GM20000 (cell line): ENCODE data around the gene HOXA2.

Experiments used
- DNase-seq: peaks from one replicate; pipeline ENCODE4 v3.0.0; 2012; ENCODE audit warnings: low spot score
- TF ChIP-seq, protein P1 (sequence below): IDR thresholded peaks from 2 replicates; pipeline ENCODE4 v1.5.1; 2012; ENCODE audit warnings: mild to moderate bottlenecking, control low read depth; ENCODE audit errors: extremely low read depth, missing control alignments

Gene HOXA2

DNA sequence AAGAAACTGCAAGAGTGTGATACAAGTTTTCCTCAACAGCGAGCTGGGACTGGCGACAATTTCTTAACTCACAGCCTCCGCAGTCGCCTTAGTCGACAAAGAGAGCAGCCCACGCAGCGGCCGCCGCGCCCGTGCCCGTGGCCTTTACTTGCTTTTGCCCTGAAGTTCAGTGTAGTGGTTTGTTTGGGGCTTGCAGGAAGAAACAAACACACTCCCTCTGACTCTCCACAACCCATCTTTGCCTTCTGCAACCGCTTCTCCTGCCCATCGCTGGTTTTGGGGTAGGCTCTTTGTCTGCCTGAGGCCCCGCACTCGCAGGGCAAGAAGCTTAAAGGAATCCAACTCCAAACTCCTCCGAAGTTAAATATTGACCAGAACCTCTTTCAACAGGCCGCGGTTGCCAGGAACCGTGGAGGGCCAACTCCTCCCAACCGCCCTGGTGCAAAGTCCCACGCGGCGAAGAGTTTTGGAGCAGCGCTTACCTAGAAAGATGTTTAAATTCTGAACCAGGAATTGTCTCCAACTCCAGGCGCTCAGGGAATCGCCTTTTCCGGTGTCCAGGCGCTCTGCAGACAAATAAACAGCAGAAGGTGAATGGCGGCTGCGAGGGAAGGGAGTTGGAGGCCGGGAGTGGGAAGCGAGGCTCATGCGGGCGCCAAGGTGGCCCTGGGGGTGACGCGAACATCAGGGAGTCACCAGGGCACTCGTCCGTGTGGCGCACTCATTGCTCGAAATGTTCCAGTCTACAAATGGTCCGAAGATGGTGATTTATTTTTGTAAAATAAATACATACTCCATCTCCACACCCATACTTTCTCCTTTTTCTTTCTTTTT lies 19.8 kb upstream of the HOXA2 start:
- DNase-seq: no peak
- TF ChIP-seq, protein P1, sequence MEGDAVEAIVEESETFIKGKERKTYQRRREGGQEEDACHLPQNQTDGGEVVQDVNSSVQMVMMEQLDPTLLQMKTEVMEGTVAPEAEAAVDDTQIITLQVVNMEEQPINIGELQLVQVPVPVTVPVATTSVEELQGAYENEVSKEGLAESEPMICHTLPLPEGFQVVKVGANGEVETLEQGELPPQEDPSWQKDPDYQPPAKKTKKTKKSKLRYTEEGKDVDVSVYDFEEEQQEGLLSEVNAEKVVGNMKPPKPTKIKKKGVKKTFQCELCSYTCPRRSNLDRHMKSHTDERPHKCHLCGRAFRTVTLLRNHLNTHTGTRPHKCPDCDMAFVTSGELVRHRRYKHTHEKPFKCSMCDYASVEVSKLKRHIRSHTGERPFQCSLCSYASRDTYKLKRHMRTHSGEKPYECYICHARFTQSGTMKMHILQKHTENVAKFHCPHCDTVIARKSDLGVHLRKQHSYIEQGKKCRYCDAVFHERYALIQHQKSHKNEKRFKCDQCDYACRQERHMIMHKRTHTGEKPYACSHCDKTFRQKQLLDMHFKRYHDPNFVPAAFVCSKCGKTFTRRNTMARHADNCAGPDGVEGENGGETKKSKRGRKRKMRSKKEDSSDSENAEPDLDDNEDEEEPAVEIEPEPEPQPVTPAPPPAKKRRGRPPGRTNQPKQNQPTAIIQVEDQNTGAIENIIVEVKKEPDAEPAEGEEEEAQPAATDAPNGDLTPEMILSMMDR: no peak

- no peak for DNase-seq
- TF ChIP-seq, protein P1: no peak
These were observed 19.2 kb upstream of the HOXA2 start for GRCh38 chr7:27121684-27122076.

DNA sequence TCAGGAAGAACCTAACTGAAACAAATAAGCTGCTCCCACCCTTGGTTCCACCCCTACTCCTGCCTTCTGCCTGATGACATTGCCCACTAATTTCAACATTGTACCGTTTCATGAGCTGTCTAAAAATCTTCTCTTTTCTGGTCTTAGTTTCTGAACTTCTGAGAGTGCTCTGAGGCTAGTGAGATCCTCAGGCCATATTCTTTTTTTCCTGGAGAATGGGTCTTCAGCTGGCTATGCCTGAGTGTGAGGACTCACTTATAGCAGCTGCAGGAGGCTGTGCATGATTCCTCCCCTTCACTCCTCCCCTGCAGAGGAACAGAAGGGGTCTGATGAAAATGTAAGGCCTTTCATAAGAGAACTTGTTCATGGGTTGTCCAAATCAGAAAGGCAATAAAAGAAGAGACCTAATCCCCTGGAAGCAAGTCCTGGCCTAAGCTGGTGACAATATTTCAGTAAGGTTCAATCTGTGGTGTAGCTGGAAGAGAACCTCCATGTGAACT lies 17.0 kb upstream of the HOXA2 start:
- DNase-seq: no peak
- TF ChIP-seq, protein P1: no peak

- DNase-seq: no peak
- TF ChIP-seq, protein P1: no peak
These were observed 16.1 kb upstream of the HOXA2 start for GRCh38 chr7:27118580-27118979.

DNA sequence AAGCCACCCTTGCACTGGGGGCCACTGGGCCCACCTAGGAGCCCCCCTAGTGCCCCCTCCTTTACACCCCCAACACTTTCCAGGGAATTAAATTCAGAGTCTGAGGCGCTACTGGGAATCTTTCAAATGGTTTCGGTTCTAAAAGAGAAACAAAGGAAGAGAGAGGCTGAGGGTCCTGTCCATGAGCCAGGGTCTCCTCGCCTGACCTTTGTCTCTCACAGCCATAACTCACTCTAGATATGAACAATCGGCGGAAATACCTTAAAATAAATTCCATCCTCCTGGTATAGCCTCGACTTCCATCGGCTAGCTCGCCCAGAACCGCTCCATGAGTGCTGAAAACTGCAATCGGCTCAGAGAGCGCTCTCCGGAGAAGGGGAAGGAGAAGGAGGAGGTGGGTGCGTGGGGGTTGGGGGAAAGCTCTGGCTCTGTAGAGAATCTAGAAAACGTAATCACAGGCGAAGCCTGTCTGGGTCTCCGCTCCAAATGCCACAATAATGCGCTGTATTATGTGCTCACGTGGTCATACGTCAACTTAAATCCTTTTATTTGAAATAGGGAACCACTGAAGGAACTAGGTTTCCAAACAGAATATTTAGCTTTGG lies 15.5 kb upstream of the HOXA2 start:
- no peak for DNase-seq
- TF ChIP-seq, protein P1: no peak

DNA sequence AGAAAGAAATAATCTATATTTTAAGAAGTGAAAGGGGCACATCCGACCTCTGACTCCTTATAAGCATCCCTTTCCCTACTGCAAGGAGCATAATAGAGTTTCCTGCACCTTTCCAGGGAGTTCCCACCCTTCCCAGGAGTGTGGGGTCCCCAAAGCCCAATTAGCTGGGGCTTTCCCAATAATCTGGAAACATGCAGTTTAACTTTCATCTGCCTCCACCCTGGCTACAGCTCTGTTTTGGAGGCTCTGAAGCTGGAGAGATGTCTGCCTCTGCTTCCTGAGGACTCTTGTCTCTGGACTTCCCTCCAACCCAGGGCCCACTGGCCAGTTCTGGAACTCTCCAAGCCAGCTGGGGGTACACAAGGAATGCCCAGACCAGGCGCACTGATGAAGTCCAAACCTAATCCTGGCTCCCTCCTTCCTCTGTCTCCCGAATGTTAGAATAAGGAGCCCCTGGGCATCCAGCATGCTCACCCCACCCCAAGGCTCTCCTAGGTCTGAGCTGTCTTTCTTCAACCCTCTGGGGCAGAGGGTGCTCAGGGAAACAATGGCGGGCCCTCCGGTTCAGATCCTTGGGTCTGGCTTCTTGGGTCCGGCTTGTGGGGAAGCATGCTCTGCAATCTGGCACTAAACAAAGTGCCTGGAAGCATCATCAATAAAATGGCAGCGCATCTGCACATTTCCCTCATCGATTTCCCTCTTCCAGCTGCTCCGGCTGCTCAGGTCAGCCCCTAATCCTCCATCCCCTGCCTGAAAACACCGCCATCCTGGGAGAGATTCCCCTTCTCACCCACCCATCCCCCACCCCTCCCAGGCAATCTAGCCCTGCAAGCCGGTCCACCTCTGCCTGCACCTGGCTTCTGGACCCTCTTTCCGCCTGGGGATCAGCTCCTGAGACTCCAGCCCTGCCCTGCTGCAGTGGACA lies 14.7 kb upstream of the HOXA2 start:
- TF ChIP-seq, protein P1: no peak
- DNase-seq: no peak
